Ovary (tissue), 9 donors: ENCODE data around the gene PCDHB2. TPM values are rescaled to one million over a fixed set of nuclear protein-coding genes. Genes with fewer than 3 reads are reported as not detected.
"Not testable (repeated sequence)": the region's sequence is repeated elsewhere in the genome, so short reads cannot be mapped to it uniquely, and the experiment has no call there.

Experiments used
- DNase-seq, 5 donors: peaks; one replicate each; pipeline ENCODE4 v3.0.0-alpha.2; 2019 to 2020
- H3K27ac ChIP-seq, 2 donors: fragments of 200-600 bp; one replicate each; pipeline versions ENCODE4 v1.5.1 to v1.8.0; 2019 to 2022
- H3K27me3 ChIP-seq: fragments of 200-600 bp; one replicate; pipeline ENCODE4 v1.8.0; 2022
- H3K36me3 ChIP-seq: fragments of 200-600 bp; sonication (generic); one replicate; pipeline ENCODE4 v1.5.1; 2019
- H3K4me1 ChIP-seq: one replicate; pipeline ENCODE4 v1.8.1; 2013; ENCODE audit warnings: mild to moderate bottlenecking, moderate library complexity; ENCODE audit not compliant: insufficient read depth
- H3K4me3 ChIP-seq: fragments of 200-600 bp; sonication (generic); one replicate; pipeline ENCODE4 v1.5.1; 2017
- H3K9me3 ChIP-seq, 2 donors: fragments of 200-600 bp in 1 of 2; sonication (generic) in 1 of 2; one replicate each; pipeline versions ENCODE4 v1.5.1 to v1.8.1; 2013 to 2019; ENCODE audit warnings: mild to moderate bottlenecking in 1 of 2, moderate library complexity in 1 of 2
- EP300 ChIP-seq: sonication (generic); formaldehyde crosslinking; IDR thresholded peaks from one replicate; pipeline ENCODE4 v1.6.1; 2017; ENCODE audit warnings: antibody characterized with exemption
- POLR2A ChIP-seq: fragments of 450-650 bp; IDR thresholded peaks from one replicate; pipeline ENCODE4 v1.6.1; 2017; ENCODE audit warnings: antibody characterized with exemption, mild to moderate bottlenecking, moderate library complexity
- WGBS, 3 donors: extraction: QIAGEN DNeasy Blood & Tissue Kit in 1 of 3; methylation state at CpG; one replicate each; pipeline versions ENCODE4 v1.1.5 to v1.1.7; 2013 to 2017; 5-methylcytosine and 5-hydroxymethylcytosine counted together
- intact Hi-C, 4 donors: fragments of 100-400 bp; cut with DNase I; formaldehyde crosslinking; loops; one replicate each; pipeline versions ENCODE4 v1.11.0 to v1.15.1; 2022 to 2023
- polyA plus RNA-seq, 2 donors: library from polyadenylated mRNA; stranded (reverse); fragments of 200-250 nt in 1 of 2; fragments of 350-450 nt in 1 of 2; fragmentation: Illumina TruSeq in 1 of 2; extraction: RNeasy Lipid Tissue Mini Kit (QIAGEN cat#74804) in 1 of 2; gene quantifications; one replicate each; pipeline ENCODE4 v1.2.3, GENCODE V29; 2013 to 2014
- total RNA-seq, 7 donors: library from RNA; depleted of rRNA in 2 of 7; stranded (reverse); fragments of >200 nt in 2 of 7; fragmentation: NEBNext Ultra II Directional in 3 of 7; extraction: Animal tissue kit (Norgen Biotek cat#: 25700) in 3 of 7; gene quantifications; one replicate each; pipeline versions ENCODE4 v1.1.0 to v1.2.4, GENCODE V29; 2016 to 2023
- TF ChIP-seq, protein P1 (sequence below), 3 donors: fragments of 450-650 bp in 2 of 3; fragments of 200-600 bp in 1 of 3; IDR thresholded peaks; one replicate each; pipeline versions ENCODE4 v1.5.1 to v1.8.0; 2016 to 2022; ENCODE audit warnings: antibody characterized with exemption in 3 of 3, mild to moderate bottlenecking in 1 of 3
- donor health status: DM: no; HTN: no; CAD: no; lungs with moderate emphysema.
- donor health status: DM: no; HTN: no; CAD: no.
- donor health status: Bipolar disorder and iron deficiency.
- donor health status: DM: yes; HTN: yes; CAD: no.
- donor health status: DM: no; HTN: no; CAD: no.
- donor health status: DM: yes; HTN: yes; CAD: no.

PCDHB2 gene
- total and polyA plus RNA-seq, 9 donors: 1.7 to 4.0 (median 3.3) TPM

DNA sequence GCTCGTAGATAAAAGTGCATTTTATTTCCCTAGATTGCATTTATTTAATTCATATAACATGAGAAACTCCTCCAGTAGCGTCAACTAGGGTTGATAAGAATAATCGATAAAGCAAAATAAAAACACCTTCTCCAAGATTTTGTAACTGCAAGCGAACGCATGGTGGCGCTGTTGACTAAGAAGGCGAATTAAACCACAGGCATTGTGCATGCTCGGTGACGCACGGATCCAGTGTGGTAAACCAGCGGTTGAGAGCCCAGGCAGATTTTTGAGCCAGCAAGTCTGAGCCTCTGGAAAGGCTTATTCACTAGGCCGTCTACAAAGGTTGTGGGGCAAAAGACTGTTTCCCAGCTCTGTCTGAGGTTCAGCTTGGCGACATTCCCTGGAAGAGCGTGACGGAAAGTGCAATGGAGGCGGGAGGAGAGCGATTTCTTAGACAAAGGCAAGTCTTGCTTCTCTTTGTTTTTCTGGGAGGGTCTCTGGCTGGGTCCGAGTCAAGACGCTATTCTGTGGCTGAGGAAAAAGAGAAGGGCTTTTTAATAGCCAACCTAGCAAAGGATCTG, 5.9 kb downstream of the PCDHB2 start, which contains the start of gene PCDHB3:
Gene PCDHB3 (plus strand): TSS at position 231 of the 563 bp plus-strand sequence. CDS start 177 bp downstream, at position 408.
- no peak within 1 kb of the TSS for H3K27ac ChIP-seq
- H3K4me3 ChIP-seq: peak within 1 kb of the TSS; percentile 12
- peaks cover 0 to 25% of the 10 kb centered on the region in 2 donors for H3K9me3 ChIP-seq
- 12 to 21% (median 17%) methylated on average over 19 of the region's 19 CpGs for WGBS, 3 donors
- H3K36me3 ChIP-seq: no peaks in the 10 kb centered on the region
- H3K4me1 ChIP-seq: no peaks in the 10 kb centered on the region
- no peaks in the 10 kb centered on the region for H3K27me3 ChIP-seq
- peak; percentile 32 to 65 (median 47) for DNase-seq
- TF ChIP-seq EP300: no peak
- no peak for TF ChIP-seq POLR2A
- TF ChIP-seq, protein P1, sequence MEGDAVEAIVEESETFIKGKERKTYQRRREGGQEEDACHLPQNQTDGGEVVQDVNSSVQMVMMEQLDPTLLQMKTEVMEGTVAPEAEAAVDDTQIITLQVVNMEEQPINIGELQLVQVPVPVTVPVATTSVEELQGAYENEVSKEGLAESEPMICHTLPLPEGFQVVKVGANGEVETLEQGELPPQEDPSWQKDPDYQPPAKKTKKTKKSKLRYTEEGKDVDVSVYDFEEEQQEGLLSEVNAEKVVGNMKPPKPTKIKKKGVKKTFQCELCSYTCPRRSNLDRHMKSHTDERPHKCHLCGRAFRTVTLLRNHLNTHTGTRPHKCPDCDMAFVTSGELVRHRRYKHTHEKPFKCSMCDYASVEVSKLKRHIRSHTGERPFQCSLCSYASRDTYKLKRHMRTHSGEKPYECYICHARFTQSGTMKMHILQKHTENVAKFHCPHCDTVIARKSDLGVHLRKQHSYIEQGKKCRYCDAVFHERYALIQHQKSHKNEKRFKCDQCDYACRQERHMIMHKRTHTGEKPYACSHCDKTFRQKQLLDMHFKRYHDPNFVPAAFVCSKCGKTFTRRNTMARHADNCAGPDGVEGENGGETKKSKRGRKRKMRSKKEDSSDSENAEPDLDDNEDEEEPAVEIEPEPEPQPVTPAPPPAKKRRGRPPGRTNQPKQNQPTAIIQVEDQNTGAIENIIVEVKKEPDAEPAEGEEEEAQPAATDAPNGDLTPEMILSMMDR (IDR thresholded peaks at IDR 0.05): no peak
- intact Hi-C loops: no loop called here

DNA sequence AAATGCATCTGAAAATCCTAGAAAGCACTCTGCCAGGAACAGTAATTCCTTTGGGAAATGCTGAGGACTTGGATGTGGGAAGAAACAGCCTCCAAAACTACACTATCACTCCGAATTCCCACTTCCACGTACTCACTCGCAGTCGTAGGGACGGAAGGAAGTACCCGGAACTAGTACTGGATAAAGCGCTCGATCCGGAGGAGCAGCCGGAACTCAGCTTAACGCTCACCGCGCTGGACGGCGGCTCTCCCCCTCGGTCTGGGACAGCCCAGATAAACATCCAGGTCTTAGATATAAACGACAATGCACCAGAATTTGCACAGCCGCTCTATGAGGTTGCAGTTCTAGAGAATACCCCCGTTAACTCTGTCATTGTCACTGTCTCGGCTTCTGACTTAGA, 6.6 kb downstream of the PCDHB2 start:
- H3K4me1 ChIP-seq: no peaks in the 10 kb centered on the region
- no peaks in the 10 kb centered on the region for H3K27me3 ChIP-seq
- H3K4me3 ChIP-seq: no peak overlapping the region
- no peak overlapping the region for H3K27ac ChIP-seq
- 28 to 48% (median 43%) methylated on average over 20 of the region's 20 CpGs for WGBS, 3 donors
- no peaks in the 10 kb centered on the region for H3K36me3 ChIP-seq
- DNase-seq: no peak
- intact Hi-C loops: no loop called here
- TF ChIP-seq EP300 (no peak), POLR2A (no peak)
- TF ChIP-seq, protein P1 (IDR thresholded peaks at IDR 0.05): no peak
- peaks cover 0 to 21% of the 10 kb centered on the region in 2 donors for H3K9me3 ChIP-seq

DNA sequence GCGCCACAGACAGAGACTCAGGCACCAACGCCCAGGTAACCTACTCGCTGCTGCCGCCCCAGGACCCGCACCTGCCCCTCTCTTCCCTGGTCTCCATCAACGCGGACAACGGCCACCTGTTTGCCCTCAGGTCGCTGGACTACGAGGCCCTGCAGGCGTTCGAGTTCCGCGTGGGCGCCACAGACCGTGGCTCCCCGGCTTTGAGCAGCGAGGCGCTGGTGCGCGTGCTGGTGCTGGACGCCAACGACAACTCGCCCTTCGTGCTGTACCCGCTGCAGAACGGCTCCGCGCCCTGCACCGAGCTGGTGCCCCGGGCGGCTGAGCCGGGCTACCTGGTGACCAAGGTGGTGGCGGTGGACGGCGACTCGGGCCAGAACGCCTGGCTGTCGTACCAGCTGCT, 7.7 kb downstream of the PCDHB2 start:
- H3K9me3 ChIP-seq: peaks cover 0 to 18% of the 10 kb centered on the region in 2 donors
- H3K27ac ChIP-seq, intact Hi-C loops, H3K27me3 ChIP-seq, H3K4me1 ChIP-seq, H3K36me3 ChIP-seq, H3K4me3 ChIP-seq, DNase-seq: not testable (repeated sequence)
- 34 to 44% (median 42%) methylated on average over 8 to 37 of the region's 39 CpGs for WGBS, 3 donors

DNA sequence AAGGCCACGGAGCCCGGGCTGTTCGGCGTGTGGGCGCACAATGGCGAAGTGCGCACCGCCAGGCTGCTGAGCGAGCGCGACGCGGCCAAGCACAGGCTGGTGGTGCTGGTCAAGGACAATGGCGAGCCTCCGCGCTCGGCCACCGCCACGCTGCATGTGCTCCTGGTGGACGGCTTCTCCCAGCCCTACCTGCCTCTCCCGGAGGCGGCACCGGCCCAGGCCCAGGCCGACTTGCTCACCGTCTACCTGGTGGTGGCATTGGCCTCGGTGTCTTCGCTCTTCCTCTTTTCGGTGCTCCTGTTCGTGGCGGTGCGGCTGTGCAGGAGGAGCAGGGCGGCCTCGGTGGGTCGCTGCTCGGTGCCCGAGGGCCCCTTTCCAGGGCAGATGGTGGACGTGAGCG, 8.1 kb downstream of the PCDHB2 start:
- H3K27ac ChIP-seq, H3K36me3 ChIP-seq, H3K4me3 ChIP-seq, H3K4me1 ChIP-seq, DNase-seq, H3K27me3 ChIP-seq, intact Hi-C loops: not testable (repeated sequence)
- WGBS, 3 donors: 20 to 40% (median 24%) methylated on average over 2 to 35 of the region's 38 CpGs
- H3K9me3 ChIP-seq: peaks cover 0 to 18% of the 10 kb centered on the region in 2 donors

DNA sequence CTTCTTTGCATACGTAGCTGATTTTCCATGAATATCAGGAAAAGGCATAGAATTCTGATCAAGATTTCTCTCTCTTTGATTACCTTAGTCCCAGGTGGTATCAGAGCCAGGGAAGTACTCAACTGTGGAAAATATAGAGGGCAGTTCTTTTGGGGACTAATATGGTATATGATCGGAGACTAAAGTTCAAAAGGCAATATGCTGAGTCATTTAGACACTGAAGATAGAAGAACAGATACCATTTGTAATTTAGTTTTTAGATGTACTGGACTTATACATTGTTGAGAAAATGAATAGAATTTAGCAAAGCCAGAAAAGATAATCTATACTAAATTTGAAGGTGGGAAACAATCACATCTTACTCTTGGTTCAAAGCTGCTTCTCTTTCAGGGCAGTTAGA, 10.9 kb downstream of the PCDHB2 start:
- Histone ChIP-seq H3K27me3 (no peaks in the 10 kb centered on the region), H3K27ac (no peak overlapping the region), H3K4me3 (no peak overlapping the region), H3K36me3 (no peaks in the 10 kb centered on the region), H3K9me3 (peaks cover 0 to 15% of the 10 kb centered on the region in 2 donors), H3K4me1 (no peaks in the 10 kb centered on the region)
- intact Hi-C loops: no loop called here
- DNase-seq: no peak
- no peak for TF ChIP-seq EP300
- 76 to 82% (median 80%) methylated on average over 2 of the region's 2 CpGs for WGBS, 3 donors

DNA sequence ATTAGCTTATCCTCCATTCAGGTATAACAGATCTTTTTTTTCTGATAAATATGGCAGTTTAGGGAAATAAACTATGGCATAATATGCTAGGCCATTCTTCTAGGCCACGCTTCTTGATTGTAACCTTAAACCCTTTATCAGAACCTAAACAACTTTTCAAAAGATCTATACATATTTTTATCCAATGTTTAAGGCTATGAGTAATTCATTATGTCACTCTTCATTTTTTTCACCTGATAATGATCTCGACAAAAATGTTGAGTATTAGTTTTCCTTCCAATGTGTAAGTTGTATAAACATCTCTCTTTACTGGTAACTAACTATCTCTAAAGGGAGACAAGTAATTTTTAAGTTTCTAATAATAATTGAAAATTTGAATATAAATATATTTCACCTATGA, 24.8 kb downstream of the PCDHB2 start:
- Histone ChIP-seq H3K36me3 (no peaks in the 10 kb centered on the region), H3K4me1 (no peaks in the 10 kb centered on the region), H3K4me3 (no peak overlapping the region), H3K27ac (no peak overlapping the region), H3K9me3 (peaks cover 0 to 13% of the 10 kb centered on the region in 2 donors), H3K27me3 (no peaks in the 10 kb centered on the region)
- TF ChIP-seq POLR2A (no peak), EP300 (no peak)
- TF ChIP-seq, protein P1 (IDR thresholded peaks at IDR 0.05): no peak
- WGBS, 3 donors: 40 to 44% (median 40%) methylated on average over 2 of the region's 2 CpGs
- DNase-seq: no peak
- intact Hi-C loops: no loop called here
